Measurements from ENCODE around the gene BARX1. TPM values are rescaled to one million over a fixed set of nuclear protein-coding genes. Genes with fewer than 3 reads are reported as not detected.
A peak's percentile ranks its signal among the peaks of the same experiment; 100 is the strongest.

The BARX1 gene
- total and polyA plus RNA-seq, 9 of the 15 experiments (the other 6 are each of a cell fraction or from before 2014, with no cell fraction given) = 0.11 to 0.14 TPM; not detected in 7

DNA sequence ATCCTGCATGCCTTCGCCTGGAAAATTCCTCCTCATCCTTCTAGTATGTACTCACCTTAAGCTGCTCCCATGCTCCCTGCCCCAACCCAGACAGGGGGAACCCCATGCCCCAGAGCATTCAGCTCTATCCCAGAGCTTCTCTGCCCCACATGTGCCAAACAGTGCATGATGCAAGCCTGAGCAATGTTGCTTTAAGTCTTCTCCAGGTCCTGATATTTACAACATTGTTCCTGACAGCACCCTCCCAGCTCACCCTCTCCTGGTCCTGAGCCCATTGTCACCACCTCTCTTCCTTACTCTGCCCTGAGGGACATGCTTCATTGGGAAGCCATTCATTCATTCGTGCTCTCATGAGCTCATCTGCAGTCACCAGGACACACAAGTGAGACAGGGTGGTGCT, 23.4 kb upstream of the BARX1 start (continued):
- TF ChIP-seq MGA (IDR thresholded peaks at IDR 0.05) (peak; percentile 30; the same call in 1 of the 2 replicates), NR2C1 (IDR thresholded peaks at IDR 0.05) (no peak), NR2C1 (tag; IDR thresholded peaks at IDR 0.05) (no peak), MYC (IDR thresholded peaks at IDR 0.05; ENCODE audit: low read depth, low read length) (peak; percentile 86), MYC (CRISPR knock-in tag; IDR thresholded peaks at IDR 0.05; ENCODE audit: borderline replicate concordance, low read depth) (no peak), ZBTB8A (IDR thresholded peaks at IDR 0.05; ENCODE audit: partially characterized antibody) (no peak), ZEB2 (IDR thresholded peaks at IDR 0.05) (no peak)
